HG03095 (cell line): ENCODE measurements around the gene SEMA5A.

Source experiments
- ATAC-seq: cut with Tn5 transposase; IDR thresholded peaks from one replicate; pipeline ENCODE4 v1.9.1; 2021; ENCODE audit warnings: moderate library complexity; ENCODE audit not compliant: unreplicated experiment

SEMA5A gene

GRCh38 chr5:9479361-9479760, 66.5 kb downstream of the SEMA5A start:
- ATAC-seq, result no peak

- no peak for ATAC-seq
Observed at GRCh38 chr5:9477537-9477936, 68.3 kb downstream of the SEMA5A start.

GRCh38 chr5:9474219-9475002, 71.5 kb downstream of the SEMA5A start:
- ATAC-seq, result no peak

GRCh38 chr5:9473624-9474023, 72.3 kb downstream of the SEMA5A start:
- ATAC-seq, result no peak

GRCh38 chr5:9470410-9470809, 75.5 kb downstream of the SEMA5A start:
- ATAC-seq, result no peak

- no peak for ATAC-seq
Observed at GRCh38 chr5:9468060-9468388, 77.9 kb downstream of the SEMA5A start.

GRCh38 chr5:9467199-9468059, 78.4 kb downstream of the SEMA5A start:
- ATAC-seq, result no peak

GRCh38 chr5:9466697-9467096, 79.2 kb downstream of the SEMA5A start:
- no peak for ATAC-seq

- no peak for ATAC-seq
Observed at GRCh38 chr5:9464478-9464877, 81.4 kb downstream of the SEMA5A start.

GRCh38 chr5:9462109-9462508, 83.8 kb downstream of the SEMA5A start:
- no peak for ATAC-seq

GRCh38 chr5:9460885-9461645, 84.8 kb downstream of the SEMA5A start:
- ATAC-seq, result no peak

- no peak for ATAC-seq
Observed at GRCh38 chr5:9456435-9457042, 89.3 kb downstream of the SEMA5A start.

GRCh38 chr5:9455826-9456434, 89.9 kb downstream of the SEMA5A start:
- ATAC-seq, result no peak

GRCh38 chr5:9454491-9454890, 91.4 kb downstream of the SEMA5A start:
- ATAC-seq, result no peak

GRCh38 chr5:9454012-9454481, 91.8 kb downstream of the SEMA5A start:
- ATAC-seq, result no peak

GRCh38 chr5:9453480-9454011, 92.3 kb downstream of the SEMA5A start:
- ATAC-seq, result no peak

- no peak for ATAC-seq
Observed at GRCh38 chr5:9452181-9452580, 93.7 kb downstream of the SEMA5A start.

- no peak for ATAC-seq
Observed at GRCh38 chr5:9451037-9451436, 94.8 kb downstream of the SEMA5A start.

GRCh38 chr5:9447691-9448090, 98.2 kb downstream of the SEMA5A start:
- ATAC-seq, result no peak

GRCh38 chr5:9445826-9446388, 100.0 kb downstream of the SEMA5A start:
- ATAC-seq, result no peak
